NCI-H2107 (cell line): Measurements from ENCODE around the gene LENG1.

ENCODE experiments used
- DNase-seq: peaks from one replicate; lab custom pipeline; 2025; lab: John Stamatoyannopoulos, UW

Gene LENG1

DNA sequence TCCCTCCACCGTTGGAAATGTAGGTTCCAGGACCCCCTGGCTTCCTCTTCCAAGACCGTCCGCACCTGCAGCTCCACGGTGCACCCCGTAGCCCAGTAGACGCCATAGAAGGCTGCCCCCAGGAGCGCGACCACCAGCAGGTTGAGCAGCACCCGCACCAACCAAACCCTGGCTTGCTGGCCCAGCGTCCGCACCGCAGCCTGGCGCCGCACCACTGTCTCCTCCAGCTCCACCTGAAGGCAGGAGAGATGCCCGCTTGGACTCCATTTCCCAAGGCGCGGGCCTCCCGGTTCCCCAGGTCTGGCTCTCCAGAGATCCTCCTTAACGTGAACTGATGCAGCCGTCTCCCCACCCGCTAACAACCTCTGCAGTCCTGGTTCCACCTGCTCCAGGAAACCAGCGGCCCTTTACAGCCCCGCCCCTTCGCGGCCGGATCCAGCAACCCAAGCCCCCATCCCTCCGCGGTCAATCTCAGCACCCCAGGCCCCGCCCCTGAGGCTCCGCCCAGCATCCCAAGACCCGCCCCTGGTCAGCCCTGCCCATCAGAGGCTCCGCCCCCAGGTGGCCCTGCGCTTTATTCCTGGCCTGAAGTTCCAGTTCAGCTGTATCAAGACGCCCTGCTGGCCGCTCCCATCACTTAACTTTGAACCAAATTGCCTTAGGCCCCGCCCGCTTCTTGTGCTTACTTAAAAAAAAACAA lies 5.0 kb upstream of the LENG1 start:
- no peak for DNase-seq

DNA sequence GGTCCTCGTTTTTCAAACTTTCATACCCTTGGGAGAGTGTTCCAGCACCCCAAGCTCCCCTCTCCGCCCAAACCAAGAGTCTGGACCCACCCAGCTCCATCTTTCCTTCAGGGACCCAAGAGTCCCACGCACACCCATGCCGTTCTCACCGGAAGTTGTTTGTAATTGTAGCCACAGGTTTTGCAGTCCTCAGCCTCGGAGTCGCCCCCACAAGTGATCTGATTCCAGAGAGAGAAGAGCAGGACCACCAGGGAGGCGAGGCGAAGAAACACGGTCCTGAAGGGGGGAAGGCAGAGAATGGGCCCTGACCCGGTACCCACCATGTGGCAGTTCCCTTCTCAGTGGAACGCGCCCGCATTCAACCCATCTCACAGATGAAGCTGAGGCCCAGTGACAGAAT lies 3.4 kb upstream of the LENG1 start:
- DNase-seq, result no peak

DNA sequence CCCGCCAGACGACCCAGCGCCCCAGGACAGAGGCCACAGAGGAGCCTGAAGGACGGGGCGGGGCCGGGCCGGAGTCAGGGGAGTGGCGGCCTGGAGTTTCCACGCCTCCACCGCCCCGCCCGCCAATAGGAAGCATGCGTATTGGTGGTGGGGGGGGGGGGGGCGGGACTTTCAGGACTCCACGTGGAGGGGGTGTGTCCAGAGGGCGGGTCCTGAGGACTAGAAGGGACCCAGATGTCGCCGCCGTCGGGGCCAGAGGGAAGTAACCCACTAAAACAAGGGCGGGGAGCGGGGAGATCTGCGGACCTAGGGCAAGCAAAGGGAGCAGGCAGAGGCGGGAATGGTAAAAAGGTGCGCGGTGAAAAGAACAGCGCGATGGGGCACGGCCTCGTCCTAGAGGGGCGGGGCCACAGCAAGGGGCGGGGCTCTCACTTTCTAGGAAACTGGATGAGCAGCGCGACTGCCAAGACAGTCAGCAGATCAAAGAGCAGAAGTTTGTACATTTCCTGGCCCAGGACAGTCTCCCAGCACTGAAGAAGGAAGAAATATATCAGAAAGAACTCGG lies 2.8 kb upstream of the LENG1 start:
- DNase-seq, result no peak

DNA sequence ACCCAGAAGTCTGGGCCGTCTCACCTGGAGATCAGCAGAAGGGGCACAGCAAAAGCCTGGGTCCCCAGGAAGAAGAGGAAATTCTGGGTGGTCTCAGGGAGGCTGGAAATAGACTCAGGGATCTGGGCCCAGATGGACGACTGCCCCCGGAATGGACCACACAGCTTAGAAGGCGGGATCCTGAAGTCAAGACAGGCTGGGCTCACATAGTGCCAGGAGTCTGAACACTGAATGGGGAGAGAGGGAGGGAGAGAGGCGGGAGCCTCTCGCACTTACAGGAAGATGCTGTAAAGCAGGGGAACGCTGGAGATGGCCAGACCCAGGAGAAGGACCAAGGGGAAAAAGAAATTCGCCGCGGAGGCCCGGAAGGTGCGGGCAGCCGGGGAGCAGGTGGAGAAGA lies 1.3 kb upstream of the LENG1 start:
- no peak for DNase-seq

DNA sequence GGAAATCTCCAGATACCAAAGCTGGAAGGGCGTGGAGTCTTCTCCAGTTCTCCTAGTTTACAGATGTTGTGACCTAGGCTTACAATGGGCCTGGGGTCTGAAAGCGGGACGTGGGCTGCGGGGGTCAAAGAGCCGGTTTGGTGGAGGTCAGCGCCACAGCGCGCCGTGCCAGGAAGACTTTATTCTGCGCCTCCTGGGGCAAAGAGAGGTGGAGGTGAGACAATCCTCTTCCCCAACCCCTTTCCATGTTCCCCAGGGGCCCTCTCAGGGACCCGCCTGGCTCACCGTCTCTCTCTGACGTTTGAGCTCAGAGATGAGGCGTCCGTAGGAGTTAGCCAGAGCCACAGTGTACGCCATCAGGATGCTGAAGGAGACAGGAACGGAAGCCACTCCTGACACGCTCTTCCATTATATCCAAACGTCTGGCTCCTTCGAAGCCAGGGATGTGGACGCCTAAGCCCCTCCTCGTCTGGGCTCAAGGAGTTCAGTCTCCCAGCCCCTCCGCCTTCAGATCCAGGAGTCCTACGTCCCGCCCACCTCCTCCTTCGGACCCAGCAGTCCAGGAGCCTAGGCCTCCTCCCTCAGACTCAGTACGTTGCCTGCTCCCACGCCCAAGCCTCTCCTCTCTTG lies 776 bp upstream of the LENG1 start:
- no peak for DNase-seq

DNA sequence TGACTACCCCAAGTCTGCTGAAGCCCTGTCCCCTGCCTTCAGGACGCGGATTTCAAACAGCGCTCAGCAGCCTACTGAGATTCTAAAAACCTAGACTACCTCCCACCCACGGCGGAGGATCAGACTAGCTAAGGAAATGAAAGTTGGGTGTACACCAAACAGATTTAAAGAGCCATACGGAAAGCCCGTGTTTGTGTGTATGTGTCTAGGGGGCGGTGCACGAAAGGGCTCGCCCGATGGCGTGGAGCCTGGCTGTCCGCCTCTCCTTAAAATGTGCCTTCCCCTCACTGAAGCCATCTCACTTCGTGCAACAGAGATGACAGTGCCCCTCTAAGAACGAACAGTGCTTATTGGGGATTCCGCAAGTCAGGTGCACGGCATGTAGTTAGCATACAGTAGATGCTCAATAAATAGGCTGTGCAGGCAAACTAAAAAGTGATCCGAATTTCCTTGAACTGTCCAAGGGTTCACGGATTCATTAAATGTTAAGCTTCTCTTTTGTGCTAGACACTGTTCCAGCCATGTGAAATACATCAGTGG lies 639 bp downstream of the LENG1 start:
- no peak for DNase-seq

DNA sequence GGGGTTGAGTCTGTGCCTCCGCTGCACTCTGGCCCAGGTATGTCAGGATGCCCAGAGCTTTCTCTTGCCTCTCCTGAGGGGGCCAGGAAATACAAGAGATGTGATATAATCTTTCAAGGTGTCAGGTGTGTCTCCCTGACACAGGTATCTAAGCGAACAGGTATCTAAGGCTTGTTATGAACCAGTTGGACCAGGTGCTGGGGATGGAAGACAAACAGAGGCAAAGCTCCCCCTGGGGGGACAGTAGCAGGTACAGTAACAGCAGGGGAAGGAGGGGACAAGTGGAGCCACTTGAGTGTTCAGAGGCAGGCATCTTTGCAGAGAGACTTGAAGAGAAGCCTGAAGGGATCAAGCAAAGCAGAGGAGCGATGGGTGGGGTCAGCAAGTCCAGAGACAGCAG lies 2.6 kb downstream of the LENG1 start:
- no peak for DNase-seq

DNA sequence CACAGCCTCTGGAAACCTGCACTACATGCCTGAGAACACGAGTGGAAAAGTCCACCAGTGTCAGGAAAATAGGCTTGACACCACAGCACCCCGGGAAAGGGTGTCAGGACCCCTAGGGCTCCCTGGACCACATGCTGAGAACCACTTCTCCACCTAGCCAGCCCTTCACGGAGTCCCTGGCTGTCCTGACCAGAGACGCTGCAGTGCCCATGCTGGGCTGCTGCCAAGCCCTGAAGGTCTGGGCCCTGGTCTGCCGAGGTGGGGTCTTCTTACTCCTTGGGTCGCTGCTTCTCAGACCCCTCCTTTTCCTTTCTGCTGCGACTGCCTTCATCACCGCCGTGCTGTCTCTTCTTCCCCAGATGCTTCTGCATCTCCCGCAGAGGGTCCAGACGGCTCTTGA lies 3.0 kb downstream of the LENG1 start:
- no peak for DNase-seq

DNA sequence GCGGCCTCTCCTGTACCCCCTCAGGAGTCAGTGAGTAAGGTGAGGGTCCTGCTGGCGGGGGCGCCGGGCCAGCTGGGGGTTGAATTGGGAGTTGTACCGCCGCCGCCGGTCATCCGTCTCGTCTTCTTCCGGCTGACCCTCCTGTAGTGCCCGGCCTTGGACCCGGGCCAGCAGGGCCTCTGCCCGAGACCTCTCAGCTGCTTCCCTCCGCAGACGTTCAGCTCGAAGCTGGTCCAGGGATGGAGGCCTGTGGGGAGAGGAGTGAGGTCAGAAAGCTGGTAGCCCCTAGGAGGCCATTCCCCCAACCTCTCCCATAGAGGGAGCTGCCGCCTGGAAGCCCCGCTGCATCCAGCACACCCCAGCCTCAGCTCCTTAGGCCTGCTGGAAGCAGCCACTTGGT lies 3.8 kb downstream of the LENG1 start:
- DNase-seq, result no peak

DNA sequence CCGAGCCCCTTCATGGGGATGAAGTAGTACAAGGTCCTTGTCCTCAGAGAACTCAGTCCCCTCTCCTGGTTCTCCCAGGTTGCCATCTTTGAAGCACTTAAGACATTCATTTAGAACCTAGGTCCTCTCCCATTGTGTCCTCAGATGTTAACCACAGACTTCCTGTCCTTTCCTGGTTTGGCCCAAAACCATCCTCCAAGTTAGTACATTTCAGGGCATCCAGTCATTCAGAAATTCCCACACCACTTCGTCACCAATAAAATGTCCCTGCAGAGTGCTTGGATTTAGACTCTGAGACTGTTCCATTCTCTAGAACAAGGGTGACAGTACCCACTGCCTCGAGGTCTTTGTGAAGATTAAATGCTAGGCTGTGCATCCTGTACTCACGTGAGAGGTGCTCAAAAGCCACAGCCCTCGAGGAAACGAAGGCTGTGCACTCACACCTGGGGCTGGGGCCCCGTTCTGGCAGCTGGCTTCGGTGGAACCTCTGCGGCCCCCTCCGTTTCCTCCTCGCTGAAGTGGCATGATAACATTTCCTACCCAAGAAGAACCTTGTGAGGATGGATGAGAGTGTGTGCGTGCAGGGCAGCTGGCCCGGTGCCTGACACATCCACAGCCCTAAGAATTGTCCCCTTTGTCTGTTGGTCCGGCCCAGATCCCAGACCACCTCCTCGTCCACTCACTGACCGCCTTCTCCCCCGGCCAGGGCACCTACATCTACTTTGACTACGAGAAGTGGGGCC lies 4.7 kb downstream of the LENG1 start:
- no peak for DNase-seq

DNA sequence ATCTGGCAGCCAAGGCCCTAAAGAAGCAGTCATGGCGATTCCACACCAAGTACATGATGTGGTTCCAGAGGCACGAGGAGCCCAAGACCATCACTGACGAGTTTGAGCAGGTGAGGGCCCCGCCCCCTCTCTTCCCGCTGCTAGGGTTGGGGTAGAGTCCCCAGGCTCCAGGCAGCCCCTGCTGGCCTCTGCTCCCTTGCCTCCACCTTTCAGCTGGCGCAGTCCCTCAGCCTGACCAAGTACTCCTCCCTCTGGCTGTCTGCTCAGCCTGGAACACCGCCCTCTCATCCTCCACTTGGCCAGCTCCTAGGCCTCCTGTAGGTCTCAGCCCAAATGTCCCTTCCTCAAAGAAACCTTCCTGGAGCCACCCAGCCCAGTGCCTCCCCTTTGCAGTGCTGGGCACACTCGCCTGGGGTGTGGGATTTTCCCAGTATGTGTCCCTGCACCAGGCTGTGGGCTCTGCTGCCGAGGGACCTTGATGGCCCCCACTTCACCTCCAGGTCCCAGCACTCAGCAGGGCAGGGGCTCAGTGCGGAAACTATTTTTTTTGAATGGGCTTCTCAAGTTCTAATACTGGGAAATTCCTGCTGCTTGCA lies 5.7 kb downstream of the LENG1 start:
- no peak for DNase-seq

DNA sequence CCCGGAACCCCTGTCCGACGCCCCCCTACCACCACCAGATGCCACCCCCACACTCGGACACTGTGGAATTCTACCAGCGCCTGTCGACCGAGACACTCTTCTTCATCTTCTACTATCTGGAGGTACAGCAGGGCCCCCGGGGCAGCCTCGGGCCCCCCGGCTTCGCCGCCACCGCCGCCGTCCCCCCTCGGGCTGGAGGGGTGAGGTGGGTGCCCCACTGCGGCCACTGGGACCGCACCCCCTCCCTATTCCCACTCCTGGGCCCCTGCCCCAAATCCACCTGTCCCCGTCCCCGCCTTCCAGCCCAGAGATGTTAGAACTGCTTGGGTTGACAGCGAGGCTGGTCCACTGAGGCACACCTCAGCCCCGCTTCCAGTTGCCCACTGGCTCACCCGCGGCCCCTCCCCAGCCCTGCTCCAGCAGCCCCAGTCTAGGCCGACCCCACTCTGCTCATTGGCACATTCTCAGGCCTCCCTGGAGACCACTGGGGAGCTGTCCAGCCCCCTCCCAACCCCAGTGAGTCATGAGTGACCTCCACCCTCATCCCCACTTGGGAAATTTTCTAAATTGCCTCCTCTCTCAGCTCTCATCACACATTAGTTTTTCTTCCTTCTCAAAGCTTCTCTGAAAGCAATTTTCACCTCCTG lies 6.5 kb downstream of the LENG1 start:
- no peak for DNase-seq

DNA sequence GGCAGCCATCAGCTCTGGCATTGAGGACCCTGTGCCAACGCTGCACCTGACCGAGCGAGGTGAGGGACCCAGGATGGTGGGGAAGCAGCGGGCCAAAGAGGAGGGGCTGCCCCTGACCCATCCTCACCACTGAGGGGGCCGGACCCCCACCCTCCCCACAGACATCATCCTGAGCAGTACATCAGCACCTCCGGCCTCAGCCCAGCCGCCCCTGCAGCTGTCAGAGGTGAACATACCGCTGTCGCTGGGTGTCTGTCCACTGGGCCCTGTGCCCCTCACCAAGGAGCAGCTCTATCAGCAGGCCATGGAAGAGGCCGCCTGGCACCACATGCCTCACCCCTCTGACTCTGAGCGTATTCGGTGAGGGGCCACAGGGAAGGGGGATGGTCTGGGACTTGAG lies 7.3 kb downstream of the LENG1 start:
- DNase-seq, result no peak

DNA sequence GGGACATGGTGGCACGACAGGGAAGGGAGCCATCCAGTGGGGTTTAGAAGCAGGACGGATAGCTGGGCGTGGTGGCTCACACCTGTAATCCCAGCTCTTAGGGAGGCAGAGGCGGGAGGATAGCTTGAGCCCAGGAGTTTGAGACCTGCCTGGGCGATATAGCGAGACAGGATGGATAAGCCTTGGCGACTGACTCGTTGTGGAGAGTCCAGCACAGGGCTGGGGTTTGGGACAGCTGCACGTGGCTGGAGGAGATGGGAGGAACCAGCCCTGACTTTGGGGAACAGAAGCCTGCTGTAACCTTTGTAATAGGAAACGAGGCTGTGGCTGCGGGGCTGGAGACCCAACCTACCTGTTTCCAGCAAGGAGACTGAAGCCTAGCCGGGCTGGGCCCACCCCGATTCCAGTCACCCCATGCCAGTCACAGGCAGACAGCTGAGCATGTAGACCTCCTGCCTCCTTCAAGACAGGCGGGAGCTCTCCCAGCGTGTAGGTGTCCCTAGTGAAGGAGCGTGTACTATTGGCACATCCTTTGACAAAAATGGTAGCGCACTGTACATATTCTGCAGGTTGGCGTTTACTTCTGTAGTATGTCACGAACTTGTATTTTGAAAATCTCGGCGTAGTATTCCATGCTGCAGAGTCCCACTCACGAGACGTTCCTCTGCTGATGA lies 8.0 kb downstream of the LENG1 start:
- no peak for DNase-seq

DNA sequence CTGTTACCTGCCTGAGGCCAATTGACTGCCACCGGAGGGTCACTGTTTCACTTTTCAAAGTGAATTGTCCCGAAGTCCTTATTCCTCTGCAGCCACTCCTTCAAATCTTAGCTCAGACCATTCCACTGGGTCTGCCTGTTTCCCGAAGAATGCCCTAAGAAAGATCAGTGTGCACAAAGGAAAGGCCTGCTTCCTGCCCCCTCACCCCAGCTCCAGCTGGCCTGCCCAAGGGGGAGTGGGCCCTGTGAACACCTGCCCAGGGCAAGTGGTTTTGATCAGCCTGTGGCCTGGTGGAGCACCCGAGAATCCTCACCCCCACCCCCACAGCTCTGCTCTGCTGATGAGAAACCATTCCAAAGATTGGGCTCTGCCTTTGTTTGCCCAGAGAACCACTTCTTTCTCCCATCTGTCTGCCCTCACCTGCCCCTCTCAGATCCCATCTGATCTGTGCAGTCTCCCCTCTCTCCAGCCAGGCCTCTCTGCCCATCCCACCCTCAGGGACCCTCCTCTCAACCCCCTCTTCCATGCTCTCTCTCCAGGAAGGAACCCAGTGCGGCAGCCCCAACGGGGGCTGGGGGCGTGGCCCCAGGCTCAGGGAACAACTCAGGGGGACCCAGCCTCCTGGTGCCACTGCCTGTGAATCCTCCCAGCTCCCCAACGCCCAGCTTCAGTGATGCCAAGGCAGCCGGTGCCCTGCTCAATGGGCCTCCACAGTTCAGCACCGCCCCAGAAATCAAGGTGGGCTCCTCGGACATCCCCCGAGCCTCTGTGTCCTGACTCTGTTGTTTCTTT lies 10.3 kb downstream of the LENG1 start:
- no peak for DNase-seq

DNA sequence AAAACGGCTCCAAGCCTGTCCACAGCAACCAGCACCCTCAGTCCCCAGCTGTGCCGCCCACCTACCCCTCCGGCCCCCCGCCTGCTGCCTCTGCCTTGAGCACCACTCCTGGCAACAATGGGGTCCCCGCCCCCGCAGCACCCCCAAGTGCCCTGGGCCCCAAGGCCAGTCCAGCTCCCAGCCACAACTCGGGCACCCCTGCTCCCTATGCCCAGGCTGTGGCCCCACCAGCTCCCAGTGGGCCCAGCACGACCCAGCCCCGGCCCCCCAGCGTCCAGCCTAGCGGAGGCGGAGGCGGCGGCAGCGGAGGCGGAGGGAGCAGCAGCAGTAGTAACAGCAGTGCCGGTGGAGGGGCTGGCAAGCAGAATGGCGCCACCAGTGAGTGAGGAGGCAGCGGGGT lies 11.4 kb downstream of the LENG1 start:
- DNase-seq, result no peak

DNA sequence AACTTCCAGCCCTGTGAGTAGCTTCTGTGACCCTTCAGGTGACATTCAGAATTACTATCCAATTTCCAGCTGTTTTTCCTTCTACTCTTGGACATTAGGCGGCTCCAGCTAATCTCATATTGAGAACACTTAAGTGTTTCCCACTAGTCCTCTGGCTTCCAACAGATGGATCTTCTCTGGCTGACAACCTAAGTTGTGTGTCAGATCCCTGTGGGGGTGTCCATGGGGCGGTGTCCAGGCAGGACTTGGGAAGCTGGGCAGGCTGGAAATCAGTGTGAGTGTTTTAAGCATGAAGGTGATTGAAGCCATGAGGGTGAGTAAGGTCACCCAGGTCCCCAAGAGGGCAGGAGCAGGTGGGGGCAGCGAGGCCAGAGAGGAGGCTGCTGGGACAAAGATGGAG lies 11.8 kb downstream of the LENG1 start:
- no peak for DNase-seq

DNA sequence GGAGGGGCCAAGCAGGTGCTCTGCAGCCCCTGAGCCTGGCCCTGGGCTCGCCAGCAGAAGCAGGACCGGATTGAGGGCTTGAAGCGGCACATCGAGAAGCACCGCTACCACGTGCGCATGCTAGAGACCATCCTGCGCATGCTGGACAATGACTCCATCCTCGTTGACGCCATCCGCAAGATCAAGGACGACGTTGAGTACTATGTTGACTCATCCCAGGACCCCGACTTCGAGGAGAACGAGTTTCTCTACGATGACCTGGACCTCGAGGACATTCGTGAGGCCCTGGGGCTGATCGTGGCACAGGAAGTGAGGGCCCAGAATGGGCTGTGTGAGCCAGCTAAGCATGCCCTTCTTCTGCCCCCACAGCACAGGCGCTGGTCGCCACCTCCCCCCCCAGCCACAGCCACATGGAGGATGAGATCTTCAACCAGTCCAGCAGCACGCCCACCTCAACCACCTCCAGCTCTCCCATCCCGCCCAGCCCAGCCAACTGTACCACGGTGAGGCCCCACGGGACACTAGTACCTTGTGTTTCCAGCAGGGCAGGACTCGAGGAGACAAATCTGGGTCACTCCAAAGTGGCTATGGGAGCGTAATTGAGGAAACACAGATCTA lies 13.9 kb downstream of the LENG1 start:
- no peak for DNase-seq

DNA sequence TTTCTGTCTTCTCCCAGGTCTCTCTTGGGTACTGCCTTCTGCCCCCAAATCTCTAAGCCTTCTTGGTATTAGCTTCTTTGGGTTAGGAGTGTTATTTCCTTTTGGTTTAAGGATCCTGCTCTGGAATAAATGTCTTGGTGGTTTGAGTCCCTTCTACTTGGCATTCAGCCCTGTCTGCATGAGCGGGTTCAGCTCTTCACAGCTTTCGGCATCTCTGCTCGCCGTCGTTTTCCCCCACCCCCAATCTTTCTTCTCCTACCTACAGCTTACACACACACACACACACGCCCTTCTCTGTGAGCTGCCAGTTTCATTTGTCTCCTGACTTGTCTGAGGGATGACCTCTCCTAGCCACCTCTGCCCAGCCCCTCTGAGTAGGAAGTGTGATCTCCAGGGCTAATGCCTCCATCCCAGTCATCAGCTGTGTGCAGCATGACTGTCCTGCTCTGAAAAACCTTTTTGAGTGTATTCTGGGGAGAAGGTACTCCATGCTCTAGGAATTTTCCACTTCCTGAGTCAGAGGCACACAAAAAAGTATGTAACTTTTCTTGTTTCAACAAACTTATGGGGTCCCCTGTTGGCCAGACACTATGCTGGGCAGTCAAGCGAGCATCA lies 17.2 kb downstream of the LENG1 start:
- no peak for DNase-seq

DNA sequence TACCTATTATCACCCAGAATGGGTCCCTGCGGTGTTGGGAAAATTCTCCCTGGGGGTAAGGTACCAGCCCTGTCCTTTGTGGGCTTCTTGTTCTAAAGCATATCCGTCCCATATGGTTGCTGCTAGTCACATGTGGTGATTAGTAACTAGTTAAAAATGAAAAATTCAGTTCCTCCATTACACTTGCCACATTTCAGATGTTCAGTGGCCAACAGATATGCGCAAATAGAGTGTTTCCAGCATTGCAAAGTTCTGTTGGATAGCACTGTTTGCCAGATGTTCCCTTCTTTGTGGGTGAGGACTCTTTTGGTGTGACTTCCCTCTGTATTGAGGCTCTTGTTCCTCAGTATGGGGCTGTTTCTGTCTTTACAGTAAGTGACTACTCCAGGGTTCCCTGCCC lies 18.2 kb downstream of the LENG1 start:
- no peak for DNase-seq
